Vagina (tissue), 2 donors: Measurements from ENCODE around the gene NRGN.

Source experiments
- POLR2A ChIP-seq, 2 donors: fragments of 450-650 bp; IDR thresholded peaks; one replicate each; pipeline ENCODE4 v1.6.1; 2017; ENCODE audit warnings: antibody characterized with exemption in 2 of 2, mild to moderate bottlenecking in 2 of 2, moderate library complexity in 2 of 2
- POLR2AphosphoS5 ChIP-seq, 2 donors: sonication (generic); formaldehyde crosslinking; IDR thresholded peaks; one replicate each; pipeline ENCODE4 v1.9.0; 2017; ENCODE audit warnings: antibody characterized with exemption in 2 of 2, mild to moderate bottlenecking in 2 of 2, low read depth in 1 of 2; ENCODE audit not compliant: insufficient read depth in 1 of 2
- TF ChIP-seq, protein P1 (sequence below), 3 experiments: fragments of 450-650 bp in 2 of 3; fragments of 200-600 bp in 1 of 3; sonication (generic) in 1 of 3; IDR thresholded peaks; one replicate each; pipeline ENCODE4 v1.5.1; 2017 to 2019; ENCODE audit warnings: antibody characterized with exemption in 3 of 3, mild to moderate bottlenecking in 2 of 3, moderate library complexity in 2 of 3

DNA sequence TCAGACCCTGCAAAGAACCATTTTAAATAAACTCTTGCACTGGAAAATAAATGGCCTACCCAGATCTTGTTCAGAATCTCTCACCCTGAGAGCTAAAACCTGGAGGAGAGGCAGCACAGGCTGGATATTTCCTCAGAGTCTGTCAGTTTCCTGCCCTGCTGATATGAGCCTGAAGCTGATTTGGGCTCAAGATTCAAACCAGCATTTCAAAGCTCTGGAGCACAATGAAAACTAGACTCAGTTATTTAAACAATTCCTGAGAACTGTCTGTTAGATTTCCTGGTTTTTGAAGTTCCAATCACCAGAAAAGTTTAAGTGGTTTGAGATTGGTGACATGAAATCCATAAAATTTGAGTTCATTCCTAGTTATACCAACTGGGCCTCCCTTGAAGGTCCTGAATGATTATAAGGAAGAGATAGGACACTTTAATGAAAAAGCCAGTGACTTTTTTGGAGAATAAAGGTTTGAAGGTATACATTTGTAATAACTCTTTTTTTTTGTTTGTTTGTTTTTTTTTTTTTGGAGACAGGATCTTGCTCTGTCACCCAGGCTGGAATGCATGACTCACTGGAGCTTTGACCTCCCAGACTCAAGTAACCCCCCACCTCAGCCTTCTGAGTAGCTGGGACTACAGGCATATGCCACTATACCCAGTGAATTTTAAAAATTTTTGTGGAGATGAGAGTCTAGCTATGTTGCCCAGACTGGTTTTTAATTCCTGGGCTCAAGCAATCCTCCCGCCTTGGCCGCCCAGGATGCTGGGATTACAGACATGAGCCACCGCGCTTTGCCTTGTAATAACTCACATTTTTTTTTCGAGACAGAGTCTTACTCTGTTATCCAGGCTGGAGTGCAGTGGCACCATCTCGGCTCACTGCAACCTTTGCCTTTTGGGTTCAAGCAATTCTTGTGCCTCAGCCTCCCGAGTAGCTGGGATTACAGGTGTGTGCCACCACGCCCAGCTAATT, 30.3 kb downstream of the NRGN start:
- TF ChIP-seq, protein P1, sequence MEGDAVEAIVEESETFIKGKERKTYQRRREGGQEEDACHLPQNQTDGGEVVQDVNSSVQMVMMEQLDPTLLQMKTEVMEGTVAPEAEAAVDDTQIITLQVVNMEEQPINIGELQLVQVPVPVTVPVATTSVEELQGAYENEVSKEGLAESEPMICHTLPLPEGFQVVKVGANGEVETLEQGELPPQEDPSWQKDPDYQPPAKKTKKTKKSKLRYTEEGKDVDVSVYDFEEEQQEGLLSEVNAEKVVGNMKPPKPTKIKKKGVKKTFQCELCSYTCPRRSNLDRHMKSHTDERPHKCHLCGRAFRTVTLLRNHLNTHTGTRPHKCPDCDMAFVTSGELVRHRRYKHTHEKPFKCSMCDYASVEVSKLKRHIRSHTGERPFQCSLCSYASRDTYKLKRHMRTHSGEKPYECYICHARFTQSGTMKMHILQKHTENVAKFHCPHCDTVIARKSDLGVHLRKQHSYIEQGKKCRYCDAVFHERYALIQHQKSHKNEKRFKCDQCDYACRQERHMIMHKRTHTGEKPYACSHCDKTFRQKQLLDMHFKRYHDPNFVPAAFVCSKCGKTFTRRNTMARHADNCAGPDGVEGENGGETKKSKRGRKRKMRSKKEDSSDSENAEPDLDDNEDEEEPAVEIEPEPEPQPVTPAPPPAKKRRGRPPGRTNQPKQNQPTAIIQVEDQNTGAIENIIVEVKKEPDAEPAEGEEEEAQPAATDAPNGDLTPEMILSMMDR (IDR thresholded peaks at IDR 0.05): no peak
- TF ChIP-seq POLR2A (IDR thresholded peaks at IDR 0.05) (no peak), POLR2AphosphoS5 (IDR thresholded peaks at IDR 0.05; ENCODE audit: insufficient read depth in 1 of 2, low read depth in 1 of 2) (no peak)
